H1 (cell line): Measurements from ENCODE around the gene MYD88. TPM values are rescaled to one million over a fixed set of nuclear protein-coding genes. Genes with fewer than 3 reads are reported as not detected.

Experiments
- CTCF ChIA-PET: fragments of 300-600 bp; sonication (Branson Sonifier 250); formaldehyde crosslinking; loops from one replicate; lab custom pipeline; 2021; ENCODE audit not compliant: partially characterized antibody; lab: Charles Lee
- POLR2A ChIA-PET: fragments of 300-600 bp; sonication (Branson Sonifier 250); formaldehyde crosslinking; loops from one replicate; lab custom pipeline; 2021; ENCODE audit warnings: inconsistent platforms; ENCODE audit not compliant: partially characterized antibody; lab: Charles Lee
- DNase-seq, 2 experiments: peaks; one replicate each; pipeline versions ENCODE4 v3.0.0 to v3.0.0-alpha.2; 2010 to 2022; ENCODE audit warnings: low spot score in 2 of 2, low read depth in 1 of 2, mixed read lengths in 1 of 2
- FAIRE-seq: peaks from 2 replicates; lab custom pipeline; 2011; peaks lifted over from hg19 to GRCh38; lab: Jason Lieb, UNC
- H2AFZ ChIP-seq: 2 replicates; pipeline ENCODE4 v1.8.1; 2012; ENCODE audit warnings: low read length, inconsistent platforms
- H2AK5ac ChIP-seq: 2 replicates; pipeline ENCODE4 v1.6.1; 2013; ENCODE audit warnings: low read depth, low read length
- H2BK120ac ChIP-seq: replicated peaks from 2 replicates; pipeline ENCODE3; 2013; ENCODE audit warnings: low read depth, low read length, inconsistent platforms
- H2BK12ac ChIP-seq: 2 replicates; pipeline ENCODE4 v1.6.1; 2013; ENCODE audit warnings: low read depth, low read length
- H2BK15ac ChIP-seq: 2 replicates; pipeline ENCODE4 v1.6.1; 2013; ENCODE audit warnings: low read length
- H2BK20ac ChIP-seq: 2 replicates; pipeline ENCODE4 v1.6.1; 2013; ENCODE audit warnings: low read length
- H2BK5ac ChIP-seq: 2 replicates; pipeline ENCODE4 v1.6.1; 2013; ENCODE audit warnings: low read depth, low read length
- H3K14ac ChIP-seq: 2 replicates; pipeline ENCODE4 v1.6.1; 2013; ENCODE audit warnings: inconsistent platforms; ENCODE audit not compliant: insufficient read length
- H3K18ac ChIP-seq: 2 replicates; pipeline ENCODE4 v1.6.1; 2013; ENCODE audit warnings: low read length; ENCODE audit errors: extremely low read depth
- H3K23ac ChIP-seq: 2 replicates; pipeline ENCODE4 v1.6.1; 2013; ENCODE audit warnings: inconsistent platforms; ENCODE audit not compliant: insufficient read length
- H3K23me2 ChIP-seq: 2 replicates; pipeline ENCODE4 v1.6.1; 2013; ENCODE audit warnings: low read depth, low read length
- H3K27ac ChIP-seq: 2 replicates; pipeline ENCODE4 v1.6.1; 2011; ENCODE audit warnings: low read depth, low read length, inconsistent platforms
- H3K27me3 ChIP-seq, 4 experiments: replicated peaks in 1 of 4; 1 replicate in 1 of 4; 2 replicates in 3 of 4; pipeline versions ENCODE4 v1.6.1 to v1.8.1; 2011 to 2013; ENCODE audit warnings: low read length in 3 of 4, mild to moderate bottlenecking in 3 of 4, inconsistent platforms in 2 of 4, mixed read lengths in 2 of 4, moderate library complexity in 1 of 4; ENCODE audit not compliant: control insufficient read depth in 3 of 4, insufficient read depth in 3 of 4; ENCODE audit errors: extremely low read depth in 1 of 4
- H3K36me3 ChIP-seq, 4 experiments: 2 replicates each; pipeline versions ENCODE4 v1.6.1 to v1.8.1; 2011 to 2013; ENCODE audit warnings: mild to moderate bottlenecking in 4 of 4, low read length in 3 of 4, moderate library complexity in 2 of 4, control low read depth in 1 of 4, inconsistent platforms in 1 of 4; ENCODE audit not compliant: insufficient read depth in 4 of 4, control insufficient read depth in 2 of 4
- H3K4ac ChIP-seq: replicated peaks from 2 replicates; pipeline ENCODE3; 2013; ENCODE audit warnings: low read length, low read depth, mixed read lengths, inconsistent platforms; ENCODE audit not compliant: insufficient read length
- H3K4me1 ChIP-seq, 4 experiments: replicated peaks in 1 of 4; 1 replicate in 1 of 4; 2 replicates in 3 of 4; pipeline versions ENCODE4 v1.6.1 to v1.8.1; 2011 to 2013; ENCODE audit warnings: low read length in 3 of 4, inconsistent platforms in 2 of 4, mixed read lengths in 1 of 4; ENCODE audit not compliant: insufficient read depth in 4 of 4, control insufficient read depth in 3 of 4
- H3K4me2 ChIP-seq, 2 experiments: 2 replicates each; pipeline versions ENCODE4 v1.6.1 to v1.8.1; 2011 to 2013; ENCODE audit warnings: low read depth in 2 of 2, low read length in 2 of 2, control low read depth in 1 of 2, inconsistent platforms in 1 of 2, mild to moderate bottlenecking in 1 of 2; ENCODE audit not compliant: insufficient read depth in 1 of 2
- H3K4me3 ChIP-seq, 4 experiments: fragments of 200-600, 300-600 bp in 1 of 4; sonication (generic), shearing (Covaris generic), sonication (Bioruptor Twin) in 1 of 4; 2 replicates each; pipeline versions ENCODE4 v1.5.1 to v1.8.1; 2011 to 2016; ENCODE audit warnings: low read length in 4 of 4, low read depth in 3 of 4, control low read depth in 2 of 4, inconsistent platforms in 2 of 4, mild to moderate bottlenecking in 2 of 4, mixed read lengths in 1 of 4, moderate library complexity in 1 of 4; ENCODE audit not compliant: insufficient read depth in 2 of 4; ENCODE audit errors: extremely low read depth in 1 of 4
- H3K56ac ChIP-seq: replicated peaks from 2 replicates; pipeline ENCODE3; 2013; ENCODE audit warnings: low read depth, mild to moderate bottlenecking, mixed read lengths, low read length, inconsistent platforms; ENCODE audit not compliant: insufficient read length
- H3K79me1 ChIP-seq: 2 replicates; pipeline ENCODE4 v1.6.1; 2013; ENCODE audit warnings: low read depth, low read length, control low read depth
- H3K79me2 ChIP-seq, 2 experiments: 2 replicates each; pipeline versions ENCODE4 v1.6.1 to v1.8.1; 2012 to 2013; ENCODE audit warnings: low read length in 2 of 2, mild to moderate bottlenecking in 2 of 2, inconsistent platforms in 1 of 2; ENCODE audit not compliant: insufficient read depth in 2 of 2, control insufficient read depth in 1 of 2
- H3K9ac ChIP-seq, 4 experiments: replicated peaks in 1 of 4; 1 replicate in 1 of 4; 2 replicates in 3 of 4; pipeline versions ENCODE4 v1.6.1 to v1.8.1; 2011 to 2013; ENCODE audit warnings: low read depth in 3 of 4, low read length in 3 of 4, control low read depth in 2 of 4, mild to moderate bottlenecking in 2 of 4, moderate library complexity in 2 of 4, inconsistent platforms in 1 of 4; ENCODE audit errors: extremely low read depth in 1 of 4
- H3K9me3 ChIP-seq, 2 experiments: 2 replicates each; pipeline versions ENCODE4 v1.6.1 to v1.8.1; 2012 to 2013; ENCODE audit warnings: mild to moderate bottlenecking in 2 of 2, moderate library complexity in 2 of 2, control low read depth in 1 of 2, inconsistent platforms in 1 of 2, low read depth in 1 of 2, low read length in 1 of 2, mixed read lengths in 1 of 2; ENCODE audit not compliant: insufficient read depth in 2 of 2
- H4K20me1 ChIP-seq, 2 experiments: replicated peaks in 1 of 2; 2 replicates each; pipeline versions ENCODE3 to v1.8.1; 2011 to 2013; ENCODE audit warnings: inconsistent platforms in 2 of 2, low read length in 2 of 2, mild to moderate bottlenecking in 1 of 2; ENCODE audit not compliant: insufficient read depth in 2 of 2, control insufficient read depth in 1 of 2
- H4K5ac ChIP-seq: 2 replicates; pipeline ENCODE4 v1.6.1; 2013; ENCODE audit warnings: low read length, low read depth, mixed read lengths, inconsistent platforms; ENCODE audit not compliant: insufficient read length
- H4K8ac ChIP-seq: 2 replicates; pipeline ENCODE4 v1.8.0; 2013; ENCODE audit warnings: mild to moderate bottlenecking, moderate library complexity, low read length, inconsistent platforms; ENCODE audit not compliant: insufficient read depth; ENCODE audit errors: extremely low read depth
- H4K91ac ChIP-seq: replicated peaks from 2 replicates; pipeline ENCODE3; 2013; ENCODE audit warnings: low read length, mixed read lengths, inconsistent platforms; ENCODE audit not compliant: insufficient read length
- CBX8 ChIP-seq: fragments of 300-800, 300-1000 bp; sonication (generic); IDR thresholded peaks from 2 replicates; pipeline ENCODE4 v1.7.1; 2016; ENCODE audit warnings: low read depth, low read length, borderline replicate concordance
- E2F6 ChIP-seq: IDR thresholded peaks from 2 replicates; pipeline ENCODE4 v1.6.1; 2012; ENCODE audit warnings: inconsistent platforms
- NANOG ChIP-seq: IDR thresholded peaks from 2 replicates; pipeline ENCODE4 v1.6.1; 2011; ENCODE audit warnings: low read length, low read depth, mild to moderate bottlenecking, inconsistent platforms; ENCODE audit not compliant: insufficient read depth, poor library complexity, severe bottlenecking
- POLR2AphosphoS5 ChIP-seq: IDR thresholded peaks from 2 replicates; pipeline ENCODE4 v1.6.1; 2011; ENCODE audit warnings: low read depth, low read length
- RNF2 ChIP-seq: fragments of 200-900, 300-1000 bp; sonication (generic); IDR thresholded peaks from 2 replicates; pipeline ENCODE4 v1.7.1; 2016; ENCODE audit warnings: borderline replicate concordance, low read depth, mild to moderate bottlenecking, antibody characterized with exemption, low read length; ENCODE audit not compliant: poor library complexity, severe bottlenecking; ENCODE audit errors: missing control alignments
- SAP30 ChIP-seq: fragments of 300-600 bp; sonication (generic); IDR thresholded peaks from 2 replicates; pipeline ENCODE4 v1.7.1; 2012; ENCODE audit warnings: low read length, moderate library complexity, mild to moderate bottlenecking, inconsistent platforms; ENCODE audit not compliant: insufficient read depth, insufficient replicate concordance
- SUZ12 ChIP-seq: fragments of 200-600 bp; sonication (generic); IDR thresholded peaks from 2 replicates; pipeline ENCODE4 v1.6.1; 2012; ENCODE audit warnings: mild to moderate bottlenecking, inconsistent platforms, low read length, moderate library complexity, mixed read lengths
- TAF1 ChIP-seq: IDR thresholded peaks from 2 replicates; pipeline ENCODE4 v1.6.1; 2011; ENCODE audit warnings: mild to moderate bottlenecking, low read depth, low read length
- WGBS, 2 experiments: shearing (Covaris generic) in 1 of 2; methylation state at CpG; one replicate each; pipeline versions ENCODE4 v1.1.6 to v1.1.7; 2013 to 2015; ENCODE audit warnings: low lambda C conversion rate in 2 of 2, mixed read lengths in 2 of 2, inconsistent platforms in 1 of 2, low coverage in 1 of 2, missing lambda C conversion rate in 1 of 2; ENCODE audit not compliant: insufficient replicate concordance in 2 of 2, insufficient coverage in 1 of 2, insufficient read length in 1 of 2; ENCODE audit errors: extremely low coverage in 1 of 2, missing lambda C conversion rate in 1 of 2; 5-methylcytosine and 5-hydroxymethylcytosine counted together
- polyA plus RNA-seq, 7 experiments: library from polyadenylated mRNA; depleted of rRNA in 3 of 7; stranded (reverse) in 5 of 7; unstranded in 2 of 7; fragments of >200 nt in 5 of 7; fragments of 200-250 nt in 2 of 7; gene quantifications; 1 replicate in 5 of 7; 2 replicates in 1 of 7; 4 replicates in 1 of 7; pipeline versions ENCODE4 v1.2.1 to v1.2.3, GENCODE V29; 2011 to 2013; ENCODE audit warnings: missing spikeins in 2 of 7, mixed read lengths in 2 of 7
- total RNA-seq: library from RNA; stranded (reverse); fragmentation: NEBNext Ultra II Directional; extraction: Animal tissue kit (Norgen Biotek cat#: 25700); gene quantifications from 2 replicates; pipeline ENCODE4 v1.2.1, GENCODE V29; 2021

MYD88 gene
- total and polyA plus RNA-seq, 2 of the 8 experiments (the other 6 are each of a cell fraction or from before 2014, with no cell fraction given), result 22.1 to 22.5 TPM

GRCh38 chr3:38157117-38157516 lies 18.7 kb downstream of the MYD88 start:
- H3K36me3 ChIP-seq, result no peaks in the 10 kb centered on the region
- no peak overlapping the region for H2BK20ac ChIP-seq
- H3K4me3 ChIP-seq, result no peak overlapping the region
- H4K8ac ChIP-seq, result no peak overlapping the region
- no peaks in the 10 kb centered on the region for H3K9me3 ChIP-seq
- H3K79me1 ChIP-seq, result no peaks in the 10 kb centered on the region
- no peak overlapping the region for H3K18ac ChIP-seq
- no peak overlapping the region for H3K56ac ChIP-seq
- ChIA-PET POLR2A (interaction anchor here (2.7 kb wide), 1 partner anchor 8 kb away, joined by 11 read pairs; the partner anchor contains the start of gene OXSR1), CTCF (interaction anchor here (1.2 to 10.9 kb wide), 4 partner anchors 17 to 364 kb away, joined by 3 to 52 read pairs (median 4); partner anchors contain the start of genes ACAA1 and MYD88)
- H4K5ac ChIP-seq, result no peak overlapping the region
- DNase-seq (no peak), FAIRE-seq (no peak)
- no peak overlapping the region for H3K9ac ChIP-seq
- H2BK5ac ChIP-seq, result no peak overlapping the region
- no peak overlapping the region for H3K23ac ChIP-seq
- no peak overlapping the region for H2AFZ ChIP-seq
- no peaks in the 10 kb centered on the region for H4K20me1 ChIP-seq
- no peak overlapping the region for H2BK12ac ChIP-seq
- H3K27ac ChIP-seq, result no peak overlapping the region
- no peaks in the 10 kb centered on the region for H3K23me2 ChIP-seq
- no peak overlapping the region for H3K14ac ChIP-seq
- no peaks in the 10 kb centered on the region; a peak in 1 of 7 replicates for H3K4me1 ChIP-seq
- H3K79me2 ChIP-seq, result no peaks in the 10 kb centered on the region
- no peak overlapping the region for H2BK15ac ChIP-seq
- no peaks in the 10 kb centered on the region for H3K27me3 ChIP-seq
- H3K4me2 ChIP-seq, result no peak overlapping the region
- H4K91ac ChIP-seq, result no peak overlapping the region
- H2BK120ac ChIP-seq, result no peak overlapping the region
- 91% methylated on average over 2 of the region's 2 CpGs; no CpG with 5 or more reads in 1 of the 2 experiments for WGBS, 2 experiments
- no peak overlapping the region for H2AK5ac ChIP-seq
- no peak overlapping the region for H3K4ac ChIP-seq
- no peak for TF ChIP-seq POLR2AphosphoS5
- no peak for TF ChIP-seq SUZ12
- TF ChIP-seq TAF1, result no peak
- no peak for TF ChIP-seq SAP30
- TF ChIP-seq NANOG, result no peak
- TF ChIP-seq RNF2, result no peak
- TF ChIP-seq CBX8, result no peak
- no peak for TF ChIP-seq E2F6
